Measurements from ENCODE around the gene ZNF679. TPM values are rescaled to one million over a fixed set of nuclear protein-coding genes. Genes with fewer than 3 reads are reported as not detected.
A peak's percentile ranks its signal among the peaks of the same experiment; 100 is the strongest.

The ZNF679 gene
- total RNA-seq, 1 experiment from 2014 or later = not detected

- no peaks in the 10 kb centered on the region for H3K9me3 ChIP-seq (ENCODE audit: control insufficient read depth, insufficient read depth, low read depth, low read length)
- TF ChIP-seq, protein P1, sequence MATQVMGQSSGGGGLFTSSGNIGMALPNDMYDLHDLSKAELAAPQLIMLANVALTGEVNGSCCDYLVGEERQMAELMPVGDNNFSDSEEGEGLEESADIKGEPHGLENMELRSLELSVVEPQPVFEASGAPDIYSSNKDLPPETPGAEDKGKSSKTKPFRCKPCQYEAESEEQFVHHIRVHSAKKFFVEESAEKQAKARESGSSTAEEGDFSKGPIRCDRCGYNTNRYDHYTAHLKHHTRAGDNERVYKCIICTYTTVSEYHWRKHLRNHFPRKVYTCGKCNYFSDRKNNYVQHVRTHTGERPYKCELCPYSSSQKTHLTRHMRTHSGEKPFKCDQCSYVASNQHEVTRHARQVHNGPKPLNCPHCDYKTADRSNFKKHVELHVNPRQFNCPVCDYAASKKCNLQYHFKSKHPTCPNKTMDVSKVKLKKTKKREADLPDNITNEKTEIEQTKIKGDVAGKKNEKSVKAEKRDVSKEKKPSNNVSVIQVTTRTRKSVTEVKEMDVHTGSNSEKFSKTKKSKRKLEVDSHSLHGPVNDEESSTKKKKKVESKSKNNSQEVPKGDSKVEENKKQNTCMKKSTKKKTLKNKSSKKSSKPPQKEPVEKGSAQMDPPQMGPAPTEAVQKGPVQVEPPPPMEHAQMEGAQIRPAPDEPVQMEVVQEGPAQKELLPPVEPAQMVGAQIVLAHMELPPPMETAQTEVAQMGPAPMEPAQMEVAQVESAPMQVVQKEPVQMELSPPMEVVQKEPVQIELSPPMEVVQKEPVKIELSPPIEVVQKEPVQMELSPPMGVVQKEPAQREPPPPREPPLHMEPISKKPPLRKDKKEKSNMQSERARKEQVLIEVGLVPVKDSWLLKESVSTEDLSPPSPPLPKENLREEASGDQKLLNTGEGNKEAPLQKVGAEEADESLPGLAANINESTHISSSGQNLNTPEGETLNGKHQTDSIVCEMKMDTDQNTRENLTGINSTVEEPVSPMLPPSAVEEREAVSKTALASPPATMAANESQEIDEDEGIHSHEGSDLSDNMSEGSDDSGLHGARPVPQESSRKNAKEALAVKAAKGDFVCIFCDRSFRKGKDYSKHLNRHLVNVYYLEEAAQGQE (IDR thresholded peaks at IDR 0.05; ENCODE audit: insufficient read depth in 1 of 2, low read depth in 2 of 2, low read length in 1 of 2) = no peak
- TF ChIP-seq SIN3A (IDR thresholded peaks at IDR 0.05; ENCODE audit: borderline replicate concordance, insufficient read depth, low read depth, low read length) (no peak), TCF7L2 (IDR thresholded peaks at IDR 0.05; ENCODE audit: low read depth, low read length) (no peak)
- ATAC-seq (no peak), DNase-seq (ENCODE audit: low read depth, low spot score) (no peak)
- intact Hi-C loops (cut with micrococcal nuclease; ENCODE audit: unreplicated experiment) (no loop called here), in situ Hi-C loops (cut with HindIII; ENCODE audit: low pct_unique_long_range_greater_than_20kb, low sequenced_read_pairs) (no loop called here)
- peak overlapping the region; percentile 99 for H3K27ac ChIP-seq (ENCODE audit: low read length)
- H3K4me3 ChIP-seq (ENCODE audit: low read depth in 2 of 2, low read length in 2 of 2) = peak overlapping the region; percentile 80 to 93
- H3K36me3 ChIP-seq (ENCODE audit: control insufficient read depth, insufficient read depth, low read length) = no peaks in the 10 kb centered on the region
- BruUV-seq (replicated peaks) = no TSS peak
- ChIA-PET POLR2A (interaction anchor here (1.1 to 1.5 kb wide), 2 partner anchors 9 to 255 kb away, joined by 5 to 6 read pairs; partner anchors contain the start of gene ZNF680), CTCF (no interaction called here)
- peaks cover 5% of the 10 kb centered on the region; the same call in 1 of the 2 replicates for H3K4me1 ChIP-seq (ENCODE audit: control insufficient read depth, insufficient read depth, low read length)
- H3K27me3 ChIP-seq (ENCODE audit: control insufficient read depth, insufficient read depth, low read length) = no peaks in the 10 kb centered on the region
Observed at GRCh38 chr7:64308016-64308270, 79.7 kb downstream of the ZNF679 start.

- no peak for TF ChIP-seq POLR2AphosphoS5 (IDR thresholded peaks at IDR 0.05; ENCODE audit: low read depth, low read length)
- TF ChIP-seq TCF7L2 (IDR thresholded peaks at IDR 0.05; ENCODE audit: low read depth, low read length) = no peak
- TF ChIP-seq, protein P2, sequence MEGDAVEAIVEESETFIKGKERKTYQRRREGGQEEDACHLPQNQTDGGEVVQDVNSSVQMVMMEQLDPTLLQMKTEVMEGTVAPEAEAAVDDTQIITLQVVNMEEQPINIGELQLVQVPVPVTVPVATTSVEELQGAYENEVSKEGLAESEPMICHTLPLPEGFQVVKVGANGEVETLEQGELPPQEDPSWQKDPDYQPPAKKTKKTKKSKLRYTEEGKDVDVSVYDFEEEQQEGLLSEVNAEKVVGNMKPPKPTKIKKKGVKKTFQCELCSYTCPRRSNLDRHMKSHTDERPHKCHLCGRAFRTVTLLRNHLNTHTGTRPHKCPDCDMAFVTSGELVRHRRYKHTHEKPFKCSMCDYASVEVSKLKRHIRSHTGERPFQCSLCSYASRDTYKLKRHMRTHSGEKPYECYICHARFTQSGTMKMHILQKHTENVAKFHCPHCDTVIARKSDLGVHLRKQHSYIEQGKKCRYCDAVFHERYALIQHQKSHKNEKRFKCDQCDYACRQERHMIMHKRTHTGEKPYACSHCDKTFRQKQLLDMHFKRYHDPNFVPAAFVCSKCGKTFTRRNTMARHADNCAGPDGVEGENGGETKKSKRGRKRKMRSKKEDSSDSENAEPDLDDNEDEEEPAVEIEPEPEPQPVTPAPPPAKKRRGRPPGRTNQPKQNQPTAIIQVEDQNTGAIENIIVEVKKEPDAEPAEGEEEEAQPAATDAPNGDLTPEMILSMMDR (IDR thresholded peaks at IDR 0.05) = no peak
- TF ChIP-seq, protein P1 (IDR thresholded peaks at IDR 0.05; ENCODE audit: insufficient read depth in 1 of 2, low read depth in 2 of 2, low read length in 1 of 2) = no peak
- no peak for TF ChIP-seq SIN3A (IDR thresholded peaks at IDR 0.05; ENCODE audit: borderline replicate concordance, insufficient read depth, low read depth, low read length)
- Histone ChIP-seq H3K4me3 (ENCODE audit: low read depth in 2 of 2, low read length in 2 of 2) (no peak overlapping the region), H3K27ac (ENCODE audit: low read length) (no peak overlapping the region), H3K9me3 (ENCODE audit: control insufficient read depth, insufficient read depth, low read depth, low read length) (no peaks in the 10 kb centered on the region; the same call in 1 of the 2 replicates), H3K27me3 (ENCODE audit: control insufficient read depth, insufficient read depth, low read length) (no peaks in the 10 kb centered on the region), H3K4me1 (ENCODE audit: control insufficient read depth, insufficient read depth, low read length) (peaks cover 5% of the 10 kb centered on the region; the same call in 1 of the 2 replicates), H3K36me3 (ENCODE audit: control insufficient read depth, insufficient read depth, low read length) (no peaks in the 10 kb centered on the region)
- no peak for DNase-seq (ENCODE audit: low read depth, low spot score)
- in situ Hi-C loops (cut with HindIII; ENCODE audit: low pct_unique_long_range_greater_than_20kb, low sequenced_read_pairs) = no loop called here
- intact Hi-C loops (cut with micrococcal nuclease; ENCODE audit: unreplicated experiment) = loop anchor here (10.0 kb wide), 1 partner anchor 254 kb away; the partner anchor contains the start of gene ZNF680
- ChIA-PET POLR2A (no interaction called here), CTCF (no interaction called here)
- no TSS peak for BruUV-seq (replicated peaks)
- ATAC-seq = no peak
Observed at GRCh38 chr7:64310426-64310825, 82.2 kb downstream of the ZNF679 start.

Measured in Panc1 (cell line).